Natural killer cell (primary cell): ENCODE results near the gene PPP1R13B. TPM values are rescaled to one million over a fixed set of nuclear protein-coding genes. Genes with fewer than 3 reads are reported as not detected.

Source experiments
- ATAC-seq, 3 donors: fragments of 150-1000 bp in 2 of 3; fragments of 200-7000 bp in 1 of 3; cut with Tn5 transposase; 1 replicate in 1 of 3; 2 replicates in 2 of 3; pipeline ENCODE4 v1.10.0; 2021; ENCODE audit warnings: mild to moderate bottlenecking in 2 of 3, moderate library complexity in 2 of 3
- DNase-seq, 2 donors: peaks; one replicate each; pipeline versions ENCODE4 v3.0.0 to v3.0.0-alpha.2; 2013 to 2021; ENCODE audit warnings: mixed read lengths in 1 of 2
- H3K27ac ChIP-seq: one replicate; pipeline ENCODE4 v1.5.1; 2013; ENCODE audit warnings: mild to moderate bottlenecking, low read length
- H3K27me3 ChIP-seq: one replicate; pipeline ENCODE4 v1.6.1; 2013; ENCODE audit warnings: low read length; ENCODE audit not compliant: control insufficient read depth, insufficient read depth
- H3K36me3 ChIP-seq: one replicate; pipeline ENCODE4 v1.6.1; 2013; ENCODE audit warnings: low read length; ENCODE audit not compliant: control insufficient read depth, insufficient read depth
- H3K4me1 ChIP-seq: one replicate; pipeline ENCODE4 v1.6.1; 2013; ENCODE audit warnings: low read length; ENCODE audit not compliant: control insufficient read depth, insufficient read depth
- H3K4me3 ChIP-seq: one replicate; pipeline ENCODE4 v1.5.1; 2013; ENCODE audit warnings: low read length
- H3K9me3 ChIP-seq: one replicate; pipeline ENCODE4 v1.6.1; 2013; ENCODE audit warnings: low read length; ENCODE audit not compliant: control insufficient read depth, insufficient read depth
- H3K27ac Mint-ChIP-seq, 2 donors: one replicate each; pipeline ENCODE4 v1.8.0; 2022; ENCODE audit warnings: mild to moderate bottlenecking in 2 of 2, mixed read lengths in 2 of 2, moderate library complexity in 1 of 2
- H3K27me3 Mint-ChIP-seq, 2 donors: one replicate each; pipeline ENCODE4 v1.8.0; 2022; ENCODE audit warnings: low read depth in 2 of 2, mixed read lengths in 2 of 2
- H3K36me3 Mint-ChIP-seq: one replicate; pipeline ENCODE4 v1.8.0; 2022; ENCODE audit warnings: mixed read lengths
- H3K4me1 Mint-ChIP-seq, 2 donors: one replicate each; pipeline ENCODE4 v1.8.0; 2022; ENCODE audit warnings: mixed read lengths in 2 of 2
- H3K4me3 Mint-ChIP-seq: one replicate; pipeline ENCODE4 v1.8.0; 2022; ENCODE audit warnings: mild to moderate bottlenecking, moderate library complexity, mixed read lengths
- H3K9me3 Mint-ChIP-seq, 2 donors: one replicate each; pipeline ENCODE4 v1.8.0; 2022; ENCODE audit warnings: mixed read lengths in 2 of 2
- CTCF ChIP-seq: fragments of 200-600 bp; IDR thresholded peaks from one replicate; pipeline ENCODE4 v1.8.0; 2022; ENCODE audit warnings: antibody characterized with exemption
- WGBS: methylation state at CpG from one replicate; pipeline ENCODE4 v1.1.7; 2013; ENCODE audit warnings: missing lambda C conversion rate; ENCODE audit not compliant: insufficient coverage; 5-methylcytosine and 5-hydroxymethylcytosine counted together
- intact Hi-C: fragments of 100-400 bp; cut with micrococcal nuclease; formaldehyde crosslinking; loops from one replicate; pipeline ENCODE4 v1.14.2; 2022
- total RNA-seq, 4 donors: library from RNA; stranded (reverse); fragments of 120-200 nt in 1 of 4; gene quantifications; one replicate each; pipeline versions ENCODE4 v1.2.3 to v1.2.4, GENCODE V29; 2013 to 2022

Gene PPP1R13B
- total RNA-seq, 3 donors from 2014 or later (not counting 1 experiment from before 2014, with no cell fraction given), result 26.5 to 35.5 (median 31.7) TPM

- no peaks in the 10 kb centered on the region for H3K4me1 ChIP-seq
- peaks cover 0 to 9% of the 10 kb centered on the region in 2 donors for H3K27me3 Mint-ChIP-seq
- H3K27me3 ChIP-seq, result no peaks in the 10 kb centered on the region
- intact Hi-C loops, result no loop called here
- H3K4me3 Mint-ChIP-seq, result no peak overlapping the region
- no peaks in the 10 kb centered on the region for H3K9me3 ChIP-seq
- H3K27ac ChIP-seq, result no peak overlapping the region
- no peaks in the 10 kb centered on the region for H3K36me3 ChIP-seq
- TF ChIP-seq CTCF, result no peak
- H3K27ac Mint-ChIP-seq, result no peak overlapping the region
- no peak for DNase-seq
- no peak for ATAC-seq
- WGBS, result 85% methylated on average over 5 of the region's 6 CpGs
- H3K9me3 Mint-ChIP-seq, result no peaks in the 10 kb centered on the region
- H3K4me3 ChIP-seq, result no peak overlapping the region
- H3K36me3 Mint-ChIP-seq, result no peaks in the 10 kb centered on the region
- no peaks in the 10 kb centered on the region for H3K4me1 Mint-ChIP-seq
These were observed 9.9 kb upstream of the PPP1R13B start for GRCh38 chr14:103857256-103857655.

- DNase-seq, result no peak
- H3K4me3 ChIP-seq, result no peak overlapping the region
- no peak for ATAC-seq
- H3K9me3 Mint-ChIP-seq, result no peaks in the 10 kb centered on the region
- no peak overlapping the region for H3K27ac ChIP-seq
- TF ChIP-seq CTCF, result no peak
- peaks cover 0 to 2% of the 10 kb centered on the region in 2 donors for H3K27me3 Mint-ChIP-seq
- no peaks in the 10 kb centered on the region for H3K9me3 ChIP-seq
- 69% methylated on average over 7 of the region's 7 CpGs for WGBS
- no peaks in the 10 kb centered on the region for H3K27me3 ChIP-seq
- no peaks in the 10 kb centered on the region for H3K36me3 ChIP-seq
- no peaks in the 10 kb centered on the region for H3K36me3 Mint-ChIP-seq
- H3K4me1 Mint-ChIP-seq, result no peaks in the 10 kb centered on the region
- H3K4me3 Mint-ChIP-seq, result no peak overlapping the region
- H3K4me1 ChIP-seq, result no peaks in the 10 kb centered on the region
- no peak overlapping the region for H3K27ac Mint-ChIP-seq
- intact Hi-C loops, result no loop called here
These were observed 9.2 kb upstream of the PPP1R13B start for GRCh38 chr14:103856607-103857006.

GRCh38 chr14:103856105-103856504, 8.7 kb upstream of the PPP1R13B start:
- TF ChIP-seq CTCF, result no peak
- H3K4me3 ChIP-seq, result no peak overlapping the region
- no peaks in the 10 kb centered on the region for H3K9me3 Mint-ChIP-seq
- no peaks in the 10 kb centered on the region for H3K36me3 Mint-ChIP-seq
- H3K27me3 ChIP-seq, result no peaks in the 10 kb centered on the region
- H3K27ac Mint-ChIP-seq, result no peak overlapping the region
- H3K4me1 ChIP-seq, result no peaks in the 10 kb centered on the region
- H3K9me3 ChIP-seq, result no peaks in the 10 kb centered on the region
- DNase-seq (no peak), ATAC-seq (no peak)
- intact Hi-C loops, result no loop called here
- WGBS, result 87% methylated on average over 8 of the region's 8 CpGs
- H3K4me3 Mint-ChIP-seq, result no peak overlapping the region
- H3K27ac ChIP-seq, result no peak overlapping the region
- no peaks in the 10 kb centered on the region for H3K36me3 ChIP-seq
- no peaks in the 10 kb centered on the region for H3K27me3 Mint-ChIP-seq
- H3K4me1 Mint-ChIP-seq, result no peaks in the 10 kb centered on the region

- no peak overlapping the region for H3K4me3 ChIP-seq
- no peaks in the 10 kb centered on the region for H3K36me3 Mint-ChIP-seq
- H3K27ac ChIP-seq, result no peak overlapping the region
- no peaks in the 10 kb centered on the region for H3K9me3 ChIP-seq
- no peak overlapping the region for H3K4me3 Mint-ChIP-seq
- no peaks in the 10 kb centered on the region for H3K4me1 Mint-ChIP-seq
- no peaks in the 10 kb centered on the region for H3K27me3 Mint-ChIP-seq
- no peak for TF ChIP-seq CTCF
- ATAC-seq (no peak), DNase-seq (no peak)
- H3K27me3 ChIP-seq, result no peaks in the 10 kb centered on the region
- H3K9me3 Mint-ChIP-seq, result no peaks in the 10 kb centered on the region
- H3K36me3 ChIP-seq, result no peaks in the 10 kb centered on the region
- 92% methylated on average over 6 of the region's 6 CpGs for WGBS
- intact Hi-C loops, result no loop called here
- H3K27ac Mint-ChIP-seq, result no peak overlapping the region
- no peaks in the 10 kb centered on the region for H3K4me1 ChIP-seq
These were observed 8.3 kb upstream of the PPP1R13B start for GRCh38 chr14:103855734-103856095.
